A549 (cell line): ENCODE data around the gene OMP. TPM values are rescaled to one million over a fixed set of nuclear protein-coding genes. Genes with fewer than 3 reads are reported as not detected.

Experiments used
- ATAC-seq, 2 experiments: fragments of 200-7000 bp in 1 of 2; fragments of >200 bp in 1 of 2; cut with Nextera tagmentation in 1 of 2; cut with Tn5 transposase in 1 of 2; 3 replicates each; pipeline versions ENCODE4 v1.8.0 to v1.9.1; 2018 to 2020; ENCODE audit warnings: mild to moderate bottlenecking in 1 of 2, moderate library complexity in 1 of 2
- CTCF ChIA-PET: fragments of 300-600 bp; sonication (Branson Sonifier 250); formaldehyde crosslinking; extraction: SDS; loops from one replicate; lab custom pipeline; 2021; ENCODE audit warnings: antibody characterized with exemption, inconsistent platforms; lab: Yijun Ruan, JAX
- POLR2A ChIA-PET: fragments of 350-600 bp; formaldehyde crosslinking; extraction: SDS; loops from one replicate; lab custom pipeline; 2021; ENCODE audit warnings: antibody characterized with exemption, inconsistent platforms; lab: Yijun Ruan, JAX
- DNase-seq, 2 experiments: peaks; one replicate each; pipeline versions ENCODE4 v3.0.0 to v3.0.0-alpha.2; 2011 to 2016; ENCODE audit warnings: low read depth in 1 of 2, low spot score in 1 of 2
- FAIRE-seq: peaks from 2 replicates; lab custom pipeline; 2011; peaks lifted over from hg19 to GRCh38; lab: Jason Lieb, UNC
- H3K27ac ChIP-seq, 2 experiments: fragments of >200 bp; sonication (Bioruptor Twin); formaldehyde crosslinking; 3 replicates each; pipeline ENCODE4 v1.5.1; 2016 to 2017
- H3K4me1 ChIP-seq: fragments of >200 bp; sonication (Bioruptor Twin); formaldehyde crosslinking; 3 replicates; pipeline ENCODE4 v1.6.1; 2016
- H3K4me2 ChIP-seq: fragments of >200 bp; sonication (Bioruptor Twin); formaldehyde crosslinking; 3 replicates; pipeline ENCODE4 v1.6.1; 2016
- H3K4me3 ChIP-seq: fragments of >200 bp; sonication (Bioruptor Twin); formaldehyde crosslinking; 3 replicates; pipeline ENCODE4 v1.5.1; 2016
- H3K9me3 ChIP-seq: fragments of >200 bp; sonication (Bioruptor Twin); formaldehyde crosslinking; 3 replicates; pipeline ENCODE4 v1.6.1; 2016
- BCL3 ChIP-seq: fragments of >200 bp; sonication (Bioruptor Twin); formaldehyde crosslinking; IDR thresholded peaks from 3 replicates; pipeline ENCODE4 v1.6.1; 2016
- CBX2 ChIP-seq: fragments of 200-600 bp; sonication (generic); IDR thresholded peaks from 2 replicates; pipeline ENCODE4 v1.6.1; 2016; ENCODE audit warnings: low read depth, mild to moderate bottlenecking, borderline replicate concordance
- CEBPB ChIP-seq, 2 experiments: fragments of >200 bp in 1 of 2; sonication (Bioruptor Twin) in 1 of 2; formaldehyde crosslinking in 1 of 2; IDR thresholded peaks; 2 replicates each; pipeline ENCODE4 v1.6.1; 2012 to 2016
- CHD4 ChIP-seq: fragments of 200-600 bp; sonication (generic); IDR thresholded peaks from 2 replicates; pipeline ENCODE4 v1.6.1; 2016; ENCODE audit warnings: antibody characterized with exemption, mild to moderate bottlenecking, borderline replicate concordance
- EP300 ChIP-seq, 2 experiments: fragments of >200 bp; sonication (Bioruptor Twin); formaldehyde crosslinking; IDR thresholded peaks; 2 replicates in 1 of 2; 3 replicates in 1 of 2; pipeline ENCODE4 v1.6.1; 2016 to 2017
- FOSL2 ChIP-seq, 2 experiments: fragments of 450-650 bp in 1 of 2; fragments of >200 bp in 1 of 2; sonication (Bioruptor Twin) in 1 of 2; formaldehyde crosslinking; IDR thresholded peaks; 2 replicates each; pipeline versions ENCODE4 v1.5.0 to v1.6.1; 2016 to 2020; ENCODE audit warnings: mild to moderate bottlenecking in 1 of 2, moderate library complexity in 1 of 2
- HEYL ChIP-seq: fragments of 250-450 bp; sonication (Bioruptor Pico); IDR thresholded peaks from 2 replicates; pipeline ENCODE4 v1.8.0; 2021; ENCODE audit warnings: mild to moderate bottlenecking, moderate library complexity
- HOXA7 ChIP-seq: fragments of 250-450 bp; sonication (Bioruptor Pico); IDR thresholded peaks from 2 replicates; pipeline ENCODE4 v1.5.0; 2020; ENCODE audit warnings: mild to moderate bottlenecking, moderate library complexity
- HOXB5 ChIP-seq: fragments of 250-450 bp; sonication (Bioruptor Pico); IDR thresholded peaks from 2 replicates; pipeline ENCODE4 v1.5.0; 2020; ENCODE audit warnings: mild to moderate bottlenecking, moderate library complexity
- JUN ChIP-seq, 2 experiments: fragments of >200 bp; sonication (Bioruptor Twin); formaldehyde crosslinking; IDR thresholded peaks; 2 replicates in 1 of 2; 3 replicates in 1 of 2; pipeline ENCODE4 v1.6.1; 2016 to 2017
- KDM1A ChIP-seq: fragments of 200-600 bp; sonication (generic); IDR thresholded peaks from 2 replicates; pipeline ENCODE4 v1.6.1; 2016; ENCODE audit warnings: low read depth, mild to moderate bottlenecking
- KDM5A ChIP-seq: fragments of 200-600 bp; sonication (generic); IDR thresholded peaks from 2 replicates; pipeline ENCODE4 v1.6.1; 2016; ENCODE audit warnings: antibody characterized with exemption, mild to moderate bottlenecking
- MAFK ChIP-seq: fragments of 450-650 bp; IDR thresholded peaks from 2 replicates; pipeline ENCODE4 v1.6.1; 2014; ENCODE audit not compliant: partially characterized antibody
- MAX ChIP-seq: IDR thresholded peaks from 2 replicates; pipeline ENCODE4 v1.6.1; 2012
- MAZ ChIP-seq: fragments of 150-350 bp; IDR thresholded peaks from 2 replicates; pipeline ENCODE4 v1.6.1; 2014; ENCODE audit warnings: antibody characterized with exemption, low read depth, low read length, borderline replicate concordance
- NFE2L2 ChIP-seq: fragments of 150-350 bp; conservative IDR thresholded peaks from 2 replicates; pipeline ENCODE4 v1.6.1; 2014; ENCODE audit warnings: low read length
- PHF8 ChIP-seq: fragments of 200-600 bp; sonication (generic); IDR thresholded peaks from 2 replicates; pipeline ENCODE4 v1.6.1; 2016; ENCODE audit warnings: low read depth, mild to moderate bottlenecking, antibody characterized with exemption, moderate library complexity, borderline replicate concordance
- POLR2A ChIP-seq: IDR thresholded peaks from 2 replicates; pipeline ENCODE4 v1.6.1; 2012; ENCODE audit warnings: mild to moderate bottlenecking, low read length
- RAD21 ChIP-seq, 2 experiments: fragments of >200 bp in 1 of 2; sonication (Bioruptor Twin) in 1 of 2; formaldehyde crosslinking in 1 of 2; IDR thresholded peaks in 1 of 2; conservative IDR thresholded peaks in 1 of 2; 2 replicates in 1 of 2; 3 replicates in 1 of 2; pipeline ENCODE4 v1.6.1; 2012 to 2018; ENCODE audit warnings: inconsistent platforms in 1 of 2
- RARB ChIP-seq: fragments of 250-450 bp; sonication (Bioruptor Pico); IDR thresholded peaks from 2 replicates; pipeline ENCODE4 v1.8.0; 2021; ENCODE audit warnings: mild to moderate bottlenecking, moderate library complexity
- REST ChIP-seq: fragments of 200-600 bp; sonication (generic); IDR thresholded peaks from 2 replicates; pipeline ENCODE4 v1.6.1; 2016; ENCODE audit warnings: antibody characterized with exemption, mild to moderate bottlenecking, moderate library complexity
- TFCP2L1 ChIP-seq: fragments of 250-450 bp; sonication (Bioruptor Pico); IDR thresholded peaks from 2 replicates; pipeline ENCODE4 v1.5.0; 2021; ENCODE audit warnings: mild to moderate bottlenecking
- TP53 ChIP-seq: fragments of 250-450 bp; sonication (Bioruptor Pico); IDR thresholded peaks from 2 replicates; pipeline ENCODE4 v1.5.0; 2021; ENCODE audit warnings: mild to moderate bottlenecking, moderate library complexity
- ZSCAN20 ChIP-seq: fragments of 250-450 bp; sonication (Bioruptor Pico); IDR thresholded peaks from 2 replicates; pipeline ENCODE4 v1.8.0; 2022; ENCODE audit warnings: mild to moderate bottlenecking, moderate library complexity
- WGBS: methylation state at CpG from one replicate; pipeline ENCODE4 v1.1.6; 2017; ENCODE audit errors: missing lambda C conversion rate; 5-methylcytosine and 5-hydroxymethylcytosine counted together
- polyA plus RNA-seq, 4 experiments: library from polyadenylated mRNA; depleted of rRNA in 3 of 4; stranded (reverse); fragments of >200 nt; fragmentation: RNase III in 1 of 4; extraction: RNeasy Plus Mini Kit Qiagen cat#74134 plus additional on column Dnase treatment in 1 of 4; gene quantifications; 2 replicates in 3 of 4; 3 replicates in 1 of 4; pipeline ENCODE4 v1.2.3, GENCODE V29; 2011 to 2017
- TF ChIP-seq, protein P1 (sequence below): fragments of >200 bp; sonication (Bioruptor Twin); formaldehyde crosslinking; IDR thresholded peaks from 3 replicates; pipeline ENCODE4 v1.5.1; 2016
- TF ChIP-seq, protein P2 (sequence below): fragments of >200 bp; sonication (Bioruptor Twin); formaldehyde crosslinking; IDR thresholded peaks from 2 replicates; pipeline ENCODE4 v1.6.1; 2016
- TF ChIP-seq, protein P3 (sequence below): IDR thresholded peaks from 2 replicates; pipeline ENCODE4 v1.6.1; 2012

The OMP gene
- polyA plus RNA-seq, 2 of the 4 experiments (the other 2 are of a cell fraction): not detected

DNA sequence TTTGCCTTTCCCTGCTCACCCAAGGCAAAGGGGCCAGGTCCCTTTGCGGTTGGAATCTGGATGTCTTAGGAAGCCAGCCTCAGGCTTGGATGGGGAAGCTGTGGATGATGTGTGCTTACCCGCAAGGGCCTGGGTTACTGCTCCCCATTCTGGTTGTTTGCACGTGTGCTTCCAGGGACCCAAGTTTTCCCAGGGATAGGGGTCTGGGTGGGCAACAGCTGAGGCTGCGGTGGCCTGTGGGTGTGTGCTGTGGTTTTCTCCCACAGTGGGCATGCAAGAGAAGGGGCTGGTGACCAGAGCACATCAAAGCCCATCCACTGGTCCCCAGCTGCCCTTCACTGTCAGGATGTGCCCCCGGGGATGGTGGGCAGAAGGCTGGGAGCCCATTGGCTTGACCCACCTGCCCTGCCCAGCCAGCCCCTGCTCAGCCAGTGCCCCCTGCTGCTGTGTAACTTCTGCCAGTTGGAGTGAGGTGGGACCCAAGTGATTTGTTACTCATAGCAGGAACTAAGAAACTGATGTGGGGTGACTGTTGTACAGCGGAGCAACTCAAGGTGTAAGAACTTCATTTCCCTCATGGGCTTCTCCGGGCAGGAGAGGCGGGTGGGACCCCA, 32.6 kb upstream of the OMP start:
- Histone ChIP-seq H3K4me2 (no peak overlapping the region), H3K4me3 (no peak overlapping the region), H3K9me3 (no peaks in the 10 kb centered on the region), H3K27ac (no peak overlapping the region), H3K4me1 (peaks cover 46% of the 10 kb centered on the region)
- no peak for FAIRE-seq
- TF ChIP-seq POLR2A (no peak), KDM5A (no peak), FOSL2 (IDR thresholded peaks at IDR 0.05) (no peak), FOSL2 (CRISPR knock-in tag; IDR thresholded peaks at IDR 0.05) (no peak), CHD4 (no peak), JUN (IDR thresholded peaks at IDR 0.05) (no peak), REST (no peak), PHF8 (no peak), TP53 (CRISPR knock-in tag) (no peak), HEYL (CRISPR knock-in tag) (no peak), RAD21 (conservative IDR thresholded peaks at IDR 0.05 in 1 of 2, IDR thresholded peaks at IDR 0.05 in 1 of 2) (no peak), ZSCAN20 (no peak), TFCP2L1 (CRISPR knock-in tag) (no peak), MAFK (no peak), MAX (no peak), RARB (CRISPR knock-in tag) (no peak), HOXB5 (CRISPR knock-in tag) (no peak), MAZ (no peak), NFE2L2 (no peak), EP300 (IDR thresholded peaks at IDR 0.05) (no peak)
- DNase-seq: no peak
- WGBS: 88% methylated on average over 7 of the region's 8 CpGs
- POLR2A ChIA-PET: no interaction called here
- CTCF ChIA-PET: interaction anchor here (0.9 to 4.1 kb wide), 8 partner anchors 9 to 150 kb away, joined by 3 to 29 read pairs (median 4); no protein-coding TSS in a partner anchor
- no peak for ATAC-seq

DNA sequence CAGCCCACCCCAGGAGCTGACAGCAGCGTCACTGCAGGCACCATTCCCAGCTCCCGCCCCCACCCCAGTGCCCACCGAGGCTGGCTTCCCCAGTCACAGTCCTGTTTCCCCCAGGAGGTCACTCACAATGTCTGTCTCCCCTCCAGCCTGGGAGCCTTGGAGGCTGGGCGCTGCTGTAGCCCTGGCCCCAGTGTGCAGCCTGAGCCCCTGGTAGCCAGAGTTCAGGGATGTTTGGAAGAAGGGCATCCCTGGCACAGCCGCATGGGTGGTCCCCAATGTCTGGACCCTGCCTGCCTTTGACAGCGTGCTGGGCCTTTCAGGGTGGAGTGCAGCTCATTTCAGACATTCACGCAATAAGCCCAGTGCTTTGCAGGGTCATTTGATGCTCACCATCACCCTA, 31.6 kb upstream of the OMP start:
- DNase-seq (no peak), FAIRE-seq (no peak), ATAC-seq (no peak)
- Histone ChIP-seq H3K4me2 (no peak overlapping the region), H3K4me1 (peaks cover 50% of the 10 kb centered on the region), H3K27ac (no peak overlapping the region), H3K4me3 (no peak overlapping the region), H3K9me3 (no peaks in the 10 kb centered on the region)
- WGBS: 96% methylated on average over 4 of the region's 7 CpGs
- ChIA-PET CTCF (interaction anchor here (0.7 to 4.1 kb wide), 6 partner anchors 8 to 349 kb away, joined by 3 to 29 read pairs (median 4); no protein-coding TSS in a partner anchor), POLR2A (no interaction called here)
- TF ChIP-seq, protein P1, sequence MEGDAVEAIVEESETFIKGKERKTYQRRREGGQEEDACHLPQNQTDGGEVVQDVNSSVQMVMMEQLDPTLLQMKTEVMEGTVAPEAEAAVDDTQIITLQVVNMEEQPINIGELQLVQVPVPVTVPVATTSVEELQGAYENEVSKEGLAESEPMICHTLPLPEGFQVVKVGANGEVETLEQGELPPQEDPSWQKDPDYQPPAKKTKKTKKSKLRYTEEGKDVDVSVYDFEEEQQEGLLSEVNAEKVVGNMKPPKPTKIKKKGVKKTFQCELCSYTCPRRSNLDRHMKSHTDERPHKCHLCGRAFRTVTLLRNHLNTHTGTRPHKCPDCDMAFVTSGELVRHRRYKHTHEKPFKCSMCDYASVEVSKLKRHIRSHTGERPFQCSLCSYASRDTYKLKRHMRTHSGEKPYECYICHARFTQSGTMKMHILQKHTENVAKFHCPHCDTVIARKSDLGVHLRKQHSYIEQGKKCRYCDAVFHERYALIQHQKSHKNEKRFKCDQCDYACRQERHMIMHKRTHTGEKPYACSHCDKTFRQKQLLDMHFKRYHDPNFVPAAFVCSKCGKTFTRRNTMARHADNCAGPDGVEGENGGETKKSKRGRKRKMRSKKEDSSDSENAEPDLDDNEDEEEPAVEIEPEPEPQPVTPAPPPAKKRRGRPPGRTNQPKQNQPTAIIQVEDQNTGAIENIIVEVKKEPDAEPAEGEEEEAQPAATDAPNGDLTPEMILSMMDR: no peak
- TF ChIP-seq PHF8: no peak
- no peak for TF ChIP-seq KDM5A
- TF ChIP-seq BCL3: no peak
- TF ChIP-seq HOXA7 (CRISPR knock-in tag): no peak
- TF ChIP-seq TFCP2L1 (CRISPR knock-in tag): no peak
- TF ChIP-seq CBX2: no peak
- TF ChIP-seq, protein P2, sequence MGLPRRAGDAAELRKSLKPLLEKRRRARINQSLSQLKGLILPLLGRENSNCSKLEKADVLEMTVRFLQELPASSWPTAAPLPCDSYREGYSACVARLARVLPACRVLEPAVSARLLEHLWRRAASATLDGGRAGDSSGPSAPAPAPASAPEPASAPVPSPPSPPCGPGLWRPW: no peak
- TF ChIP-seq KDM1A: no peak
- no peak for TF ChIP-seq RAD21 (conservative IDR thresholded peaks at IDR 0.05 in 1 of 2, IDR thresholded peaks at IDR 0.05 in 1 of 2)
- no peak for TF ChIP-seq CEBPB (IDR thresholded peaks at IDR 0.05)
- TF ChIP-seq, protein P3, sequence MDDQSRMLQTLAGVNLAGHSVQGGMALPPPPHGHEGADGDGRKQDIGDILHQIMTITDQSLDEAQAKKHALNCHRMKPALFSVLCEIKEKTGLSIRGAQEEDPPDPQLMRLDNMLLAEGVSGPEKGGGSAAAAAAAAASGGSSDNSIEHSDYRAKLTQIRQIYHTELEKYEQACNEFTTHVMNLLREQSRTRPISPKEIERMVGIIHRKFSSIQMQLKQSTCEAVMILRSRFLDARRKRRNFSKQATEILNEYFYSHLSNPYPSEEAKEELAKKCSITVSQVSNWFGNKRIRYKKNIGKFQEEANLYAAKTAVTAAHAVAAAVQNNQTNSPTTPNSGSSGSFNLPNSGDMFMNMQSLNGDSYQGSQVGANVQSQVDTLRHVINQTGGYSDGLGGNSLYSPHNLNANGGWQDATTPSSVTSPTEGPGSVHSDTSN: no peak
